GM18868 (cell line): ENCODE results near the gene PIK3CD.
A peak's percentile ranks its signal among the peaks of the same experiment; 100 is the strongest.
"Not testable (repeated sequence)": the region's sequence is repeated elsewhere in the genome, so short reads cannot be mapped to it uniquely, and the experiment has no call there.

Source experiments
- ATAC-seq: cut with Tn5 transposase; IDR thresholded peaks from one replicate; pipeline ENCODE4 v1.9.1; 2021; ENCODE audit warnings: mild to moderate bottlenecking, moderate library complexity; ENCODE audit not compliant: unreplicated experiment

Gene PIK3CD

GRCh38 chr1:9618909-9619679 lies 32.4 kb upstream of the PIK3CD start:
- ATAC-seq, result no peak

GRCh38 chr1:9621032-9621431 lies 30.5 kb upstream of the PIK3CD start:
- ATAC-seq, result no peak

- ATAC-seq, result no peak
Observed at GRCh38 chr1:9624081-9624480, 27.4 kb upstream of the PIK3CD start.

- not testable (repeated sequence) for ATAC-seq
Observed at GRCh38 chr1:9625030-9625429, 26.5 kb upstream of the PIK3CD start.

- ATAC-seq, result peak; percentile 42
Observed at GRCh38 chr1:9626201-9626608, 25.3 kb upstream of the PIK3CD start.

GRCh38 chr1:9628541-9629444 lies 22.7 kb upstream of the PIK3CD start:
- peak; percentile 27 for ATAC-seq

DNA sequence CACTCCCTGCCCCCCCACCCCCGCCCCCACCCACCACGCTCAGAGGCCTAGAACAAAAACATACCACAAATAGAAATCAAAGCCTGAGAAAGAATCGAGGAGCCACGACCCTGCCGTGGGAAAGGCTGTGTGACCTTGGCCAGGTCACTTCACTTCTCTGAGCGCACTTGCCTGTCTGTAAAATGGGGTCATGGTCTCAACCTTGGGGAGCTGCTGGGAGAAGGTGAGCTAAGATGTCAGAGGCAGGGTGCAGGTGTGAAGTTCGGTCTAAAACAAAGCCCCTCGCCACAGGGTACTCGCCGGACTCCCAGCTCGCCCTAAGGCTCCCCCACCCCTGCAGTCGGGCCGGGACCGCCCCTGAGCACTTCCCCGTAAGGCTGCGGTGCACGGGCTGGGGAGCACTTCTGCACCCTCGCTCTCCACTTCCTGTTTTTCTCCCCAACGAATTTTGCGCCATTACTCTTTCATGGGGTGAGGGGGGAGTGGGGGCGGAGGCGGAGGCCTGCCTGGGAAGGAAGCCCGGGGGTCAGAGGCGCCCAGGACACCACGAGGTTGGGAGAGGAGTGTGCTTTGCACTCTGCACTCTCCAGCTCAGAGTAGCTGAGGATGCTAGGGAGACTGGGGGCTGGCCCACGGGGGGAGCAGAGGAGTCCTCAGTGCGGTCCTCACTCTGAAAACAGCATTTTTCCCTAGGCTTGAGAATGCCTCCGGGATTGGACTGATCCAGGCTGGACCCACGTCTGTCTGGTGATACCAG lies 21.9 kb upstream of the PIK3CD start:
- ATAC-seq, result peak; percentile 32

- ATAC-seq, result no peak
Observed at GRCh38 chr1:9630331-9631111, 21.0 kb upstream of the PIK3CD start.

GRCh38 chr1:9631613-9632012 lies 19.9 kb upstream of the PIK3CD start:
- no peak for ATAC-seq

DNA sequence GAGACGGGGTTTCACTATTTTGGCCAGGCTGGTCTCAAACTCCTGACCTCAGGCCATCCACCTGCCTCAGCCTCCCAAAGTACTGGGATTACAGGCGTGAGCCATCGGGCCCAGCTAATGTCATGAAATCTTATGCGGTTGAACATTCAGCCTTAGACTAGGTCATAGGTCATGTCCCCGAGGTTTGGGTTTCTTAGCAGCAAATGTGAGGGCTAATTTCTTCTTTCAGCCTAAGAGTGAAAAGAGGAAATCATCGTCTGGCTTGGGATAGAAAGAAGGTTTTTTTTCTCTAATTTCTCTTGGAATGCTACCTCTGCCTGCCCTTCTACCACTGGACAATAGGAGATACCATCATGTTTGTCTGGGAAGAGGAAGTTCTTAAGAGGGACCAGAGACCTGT lies 18.0 kb upstream of the PIK3CD start:
- ATAC-seq, result no peak

- no peak for ATAC-seq
Observed at GRCh38 chr1:9634582-9634981, 16.9 kb upstream of the PIK3CD start.

DNA sequence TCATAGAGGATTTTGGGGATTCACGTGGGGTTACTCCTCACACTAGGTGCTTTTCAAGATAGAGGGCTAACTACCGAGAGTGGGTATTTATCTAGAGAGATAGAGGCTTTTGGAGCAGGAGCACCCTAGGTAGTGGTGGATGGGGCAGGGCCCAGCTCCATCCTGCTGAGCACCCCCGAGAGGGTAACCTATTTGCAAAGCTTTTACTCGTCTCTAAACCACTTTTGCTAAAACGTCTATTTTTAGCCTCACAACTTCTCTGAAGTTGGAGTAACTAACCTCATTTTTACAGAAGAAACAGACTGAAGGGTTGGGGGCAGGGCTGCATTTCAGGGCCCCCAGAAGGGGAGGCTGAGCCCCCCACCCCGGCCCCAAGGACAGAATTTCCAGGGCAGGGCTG lies 12.3 kb upstream of the PIK3CD start:
- no peak for ATAC-seq

DNA sequence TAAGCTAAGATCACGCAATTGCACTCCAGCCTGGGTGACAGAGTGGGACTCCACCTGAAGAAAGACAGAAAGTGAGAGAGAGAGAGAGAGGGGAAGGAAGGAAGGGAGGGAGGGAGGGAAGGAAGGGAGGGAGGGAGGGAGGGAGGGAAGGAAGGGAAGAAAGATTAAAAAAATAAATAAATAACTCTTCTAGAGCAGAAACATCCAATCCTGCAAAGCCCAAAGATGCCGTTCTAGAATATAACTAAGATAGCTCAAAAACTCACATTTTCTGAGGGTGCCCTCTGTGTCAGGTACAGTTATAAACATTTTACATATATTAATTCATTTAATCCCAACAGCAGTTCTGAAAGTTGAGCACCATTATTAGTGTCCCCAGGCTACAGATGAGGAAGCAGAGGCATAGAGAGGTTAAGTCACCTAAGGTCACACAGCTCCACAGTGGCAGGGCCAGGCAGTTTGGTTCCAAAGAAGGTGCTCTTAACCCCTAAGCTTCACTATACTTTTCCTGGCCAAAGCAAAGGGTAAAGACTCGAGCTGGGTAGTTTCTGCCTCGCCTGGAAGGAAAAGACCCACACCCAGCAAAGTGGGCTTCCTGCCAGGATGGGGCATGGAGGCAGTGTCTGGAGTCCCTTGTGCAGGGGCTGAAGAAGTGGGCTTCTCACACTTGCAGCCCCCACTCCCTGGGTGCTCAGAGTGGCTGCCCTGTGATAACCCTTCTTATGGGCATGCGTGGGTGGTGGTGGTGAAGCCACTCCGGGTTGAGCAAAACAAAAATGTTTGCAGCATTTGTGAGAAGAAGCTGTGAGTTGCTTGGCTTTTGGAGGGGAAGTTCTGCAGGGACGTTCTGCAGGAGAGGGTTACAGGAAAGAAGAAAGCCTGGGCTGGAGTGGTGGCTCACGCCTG lies 7.9 kb upstream of the PIK3CD start:
- ATAC-seq, result no peak

DNA sequence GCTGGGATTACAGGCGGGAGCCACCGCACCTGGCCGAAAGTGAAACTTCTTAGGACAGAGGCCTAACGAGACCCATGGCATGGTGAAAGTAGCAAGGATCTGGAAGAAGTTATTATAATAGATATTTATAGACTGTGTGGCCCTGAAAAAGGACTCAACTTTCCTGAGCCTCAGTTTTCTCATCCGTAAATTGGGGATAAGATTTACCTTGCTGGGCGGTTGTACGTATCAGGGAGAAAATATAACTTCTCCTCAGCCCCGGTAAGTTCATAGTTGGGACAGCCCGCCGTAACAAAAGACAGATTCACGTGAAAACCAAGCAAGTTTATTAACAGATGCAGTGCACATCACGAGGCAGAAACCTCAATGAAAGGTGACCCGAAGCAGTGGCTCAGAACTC lies 5.5 kb upstream of the PIK3CD start:
- ATAC-seq, result no peak

GRCh38 chr1:9648171-9648570 lies 3.4 kb upstream of the PIK3CD start:
- ATAC-seq, result no peak

GRCh38 chr1:9649769-9650168 lies 1.8 kb upstream of the PIK3CD start:
- ATAC-seq, result no peak

GRCh38 chr1:9651220-9651564 lies 339 bp upstream of the PIK3CD start:
- no peak for ATAC-seq

DNA sequence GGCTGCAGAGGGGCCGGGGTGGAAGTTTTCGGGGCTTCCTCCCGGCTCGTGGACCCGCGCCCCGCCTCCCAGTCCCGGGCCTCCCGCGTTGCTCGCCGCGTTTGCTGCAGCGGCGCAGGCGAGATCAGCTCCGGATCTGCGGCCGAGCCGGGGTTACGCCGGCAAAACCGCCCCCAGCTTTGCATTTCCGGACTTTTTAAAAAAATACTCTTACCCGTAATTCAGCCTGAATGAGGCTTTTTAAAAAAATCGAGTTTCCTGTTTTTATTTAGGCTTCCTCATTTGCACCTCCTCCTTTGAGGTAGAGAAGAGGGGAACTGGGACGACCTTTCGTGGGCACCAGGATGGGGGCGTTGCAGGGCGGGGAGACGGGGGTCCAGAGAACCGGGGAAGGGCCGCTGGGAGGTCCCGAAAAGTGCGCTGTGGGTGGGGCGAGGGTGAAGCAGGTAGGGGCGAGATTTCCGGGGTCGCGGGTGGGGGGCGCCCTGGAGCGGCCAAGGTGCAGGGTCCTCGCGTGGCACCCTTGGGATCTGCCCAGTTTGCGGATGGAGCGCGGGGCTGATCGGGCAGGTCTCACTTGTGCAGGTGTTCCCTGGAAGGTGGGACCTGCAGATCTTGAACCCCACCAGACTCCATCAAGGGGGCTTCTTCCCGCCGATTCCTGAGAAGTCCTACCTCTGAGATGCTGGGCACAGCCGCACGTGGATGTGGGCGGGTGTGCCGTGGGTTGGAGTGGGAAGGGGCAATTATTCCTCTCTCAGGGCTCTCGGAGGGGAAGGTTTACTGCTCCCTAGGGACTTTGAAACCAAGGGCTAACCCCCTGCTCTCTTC lies 1.1 kb downstream of the PIK3CD start:
- ATAC-seq, result no peak

DNA sequence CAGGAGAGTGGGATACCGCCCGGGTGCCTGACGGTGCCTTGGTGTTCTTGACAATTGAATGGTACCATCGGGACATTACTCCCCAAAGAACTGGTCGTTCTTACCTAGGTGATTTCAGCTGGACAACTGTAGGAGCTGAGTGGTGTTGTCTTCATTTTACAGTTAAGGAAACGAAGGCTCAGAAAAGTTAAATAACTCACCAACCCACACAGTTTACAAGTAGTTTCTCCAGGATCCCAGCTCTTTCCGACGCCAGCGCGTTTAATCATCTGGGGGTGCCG lies 1.6 kb downstream of the PIK3CD start:
- no peak for ATAC-seq
